ENCODE measurements around the gene ONECUT1. TPM values are rescaled to one million over a fixed set of nuclear protein-coding genes. Genes with fewer than 3 reads are reported as not detected.

Gene ONECUT1
- total and polyA plus RNA-seq, 2 donors (not counting 3 experiments of a cell fraction or from before 2014, with no cell fraction given), result not detected

- no peaks in the 10 kb centered on the region for H4K20me1 ChIP-seq (replicated peaks; ENCODE audit: control insufficient read depth, extremely low read depth, insufficient read depth, low read length)
- intact Hi-C loops (cut with micrococcal nuclease), result no loop called here
- POLR2A ChIA-PET, result no interaction called here
- no peak for FAIRE-seq
- BruUV-seq (replicated peaks), result no TSS peak
- peaks cover 30 to 59% of the 10 kb centered on the region in 2 experiments for H3K27me3 ChIP-seq (ENCODE audit: control insufficient read depth in 2 of 2, insufficient read depth in 2 of 2, low read length in 2 of 2)
- H3K4me1 ChIP-seq (ENCODE audit: control insufficient read depth, extremely low read depth, insufficient read depth, low read length), result peaks cover 1% of the 10 kb centered on the region
- no peak overlapping the region for H3K9ac ChIP-seq (replicated peaks; ENCODE audit: extremely low read depth, insufficient read depth, low read length)
- H3K79me2 ChIP-seq (ENCODE audit: control insufficient read depth, insufficient read depth, low read length), result no peaks in the 10 kb centered on the region
- DNase-seq (ENCODE audit: low read depth, low spot score), result no peak
- dilution Hi-C loops (cut with MboI; ENCODE audit: extremely low pct_ligation_motif_present, low sequenced_read_pairs), result no loop called here
- H2AFZ ChIP-seq (ENCODE audit: low read depth, low read length), result no peak overlapping the region
- TF ChIP-seq GATA2 (IDR thresholded peaks at IDR 0.05; ENCODE audit: insufficient read depth, insufficient read length, low read depth, low read length), result no peak
- TF ChIP-seq MYC (IDR thresholded peaks at IDR 0.05; ENCODE audit: low read depth, low read length), result no peak
- no peak for TF ChIP-seq CTCF (IDR thresholded peaks at IDR 0.05; ENCODE audit: extremely low read depth in 1 of 2, insufficient read depth in 1 of 2, low read depth in 1 of 2, low read length in 2 of 2)
- no peak for TF ChIP-seq MAX (IDR thresholded peaks at IDR 0.05; ENCODE audit: insufficient read depth, insufficient read length)
- TF ChIP-seq POLR2AphosphoS5 (IDR thresholded peaks at IDR 0.05; ENCODE audit: insufficient read depth, low read depth, low read length), result no peak
- TF ChIP-seq FOS (IDR thresholded peaks at IDR 0.05; ENCODE audit: borderline replicate concordance, insufficient read depth, low read length), result no peak
- H3K36me3 ChIP-seq (ENCODE audit: control insufficient read depth in 2 of 2, extremely low read depth in 1 of 2, insufficient read depth in 2 of 2, low read length in 2 of 2), result no peaks in the 10 kb centered on the region
- no peak overlapping the region for H3K27ac ChIP-seq (ENCODE audit: insufficient read depth, low read depth, low read length)
- H3K4me2 ChIP-seq (ENCODE audit: insufficient read depth, low read length), result no peak overlapping the region
- CTCF ChIA-PET, result interaction anchor here (0.5 to 0.6 kb wide), 2 partner anchors 13 to 98 kb away, joined by 3 to 4 read pairs; no protein-coding TSS in a partner anchor
- H3K9me3 ChIP-seq (replicated peaks; ENCODE audit: control insufficient read depth, insufficient read depth, low read length), result no peaks in the 10 kb centered on the region
- H3K9me1 ChIP-seq (replicated peaks; ENCODE audit: control insufficient read depth, extremely low read depth, insufficient read depth, low read length), result no peaks in the 10 kb centered on the region
- no peak overlapping the region for H3K4me3 ChIP-seq (replicated peaks in 1 of 3; ENCODE audit: insufficient read depth in 1 of 3, low read depth in 1 of 3, low read length in 3 of 3)
These were observed 11.7 kb downstream of the ONECUT1 start for GRCh38 chr15:52778457-52778856.

Data from endothelial cell of umbilical vein (primary cell).